Kidney epithelial cell (primary cell): ENCODE data around the gene STX1A. TPM values are rescaled to one million over a fixed set of nuclear protein-coding genes. Genes with fewer than 3 reads are reported as not detected.
"Not testable (repeated sequence)": the region's sequence is repeated elsewhere in the genome, so short reads cannot be mapped to it uniquely, and the experiment has no call there.

Experiments used
- DNase-seq: peaks from one replicate; pipeline ENCODE4 v3.0.0-alpha.2; 2010; ENCODE audit warnings: low read depth
- H3K27me3 ChIP-seq: 2 replicates; pipeline ENCODE4 v1.6.0; 2011; ENCODE audit warnings: low read length; ENCODE audit not compliant: control insufficient read depth, insufficient read depth
- H3K36me3 ChIP-seq: 2 replicates; pipeline ENCODE4 v1.5.1; 2011; ENCODE audit warnings: low read length; ENCODE audit not compliant: control insufficient read depth, insufficient read depth
- H3K4me3 ChIP-seq: 2 replicates; pipeline ENCODE4 v1.5.1; 2011; ENCODE audit warnings: low read depth, mild to moderate bottlenecking, control low read depth, low read length
- CTCF ChIP-seq: IDR thresholded peaks from 2 replicates; pipeline ENCODE4 v1.5.1; 2011; ENCODE audit warnings: mild to moderate bottlenecking, moderate library complexity, low read length, control low read depth, inconsistent platforms; ENCODE audit not compliant: insufficient read depth, poor library complexity, severe bottlenecking
- total RNA-seq: library from RNA; depleted of rRNA; stranded (reverse); fragments of >200 nt; gene quantifications from 2 replicates; pipeline ENCODE4 v1.2.3, GENCODE V29; 2015

The STX1A gene
- total RNA-seq, 1 donor from 2014 or later, result 25.9 TPM

- no peak for DNase-seq
- TF ChIP-seq CTCF, result no peak
- Histone ChIP-seq H3K27me3 (no peaks in the 10 kb centered on the region), H3K4me3 (no peak overlapping the region), H3K36me3 (no peaks in the 10 kb centered on the region)
Measured at GRCh38 chr7:73716318-73716890, 3.1 kb downstream of the STX1A start.

- no peak for TF ChIP-seq CTCF
- Histone ChIP-seq H3K4me3 (no peak overlapping the region), H3K36me3 (no peaks in the 10 kb centered on the region), H3K27me3 (no peaks in the 10 kb centered on the region)
- peak; percentile 90 for DNase-seq
Measured at GRCh38 chr7:73715648-73716317, 3.7 kb downstream of the STX1A start.

- not testable (repeated sequence) for DNase-seq, H3K4me3 ChIP-seq, H3K27me3 ChIP-seq, H3K36me3 ChIP-seq
Measured at GRCh38 chr7:73713319-73713718, 6.2 kb downstream of the STX1A start.

GRCh38 chr7:73712773-73713172, 6.7 kb downstream of the STX1A start:
- TF ChIP-seq CTCF, result no peak
- H3K27me3 ChIP-seq, result no peaks in the 10 kb centered on the region
- H3K36me3 ChIP-seq, result no peaks in the 10 kb centered on the region
- no peak for DNase-seq
- H3K4me3 ChIP-seq, result no peak overlapping the region

GRCh38 chr7:73708961-73709549, 10.4 kb downstream of the STX1A start:
- no peak for DNase-seq
- no peaks in the 10 kb centered on the region for H3K27me3 ChIP-seq
- H3K4me3 ChIP-seq, result no peak overlapping the region
- no peak for TF ChIP-seq CTCF
- no peaks in the 10 kb centered on the region for H3K36me3 ChIP-seq

GRCh38 chr7:73707045-73707631, 12.3 kb downstream of the STX1A start:
- no peak for DNase-seq
- H3K27me3 ChIP-seq, result no peaks in the 10 kb centered on the region
- H3K4me3 ChIP-seq, result no peak overlapping the region
- H3K36me3 ChIP-seq, result peaks cover 3% of the 10 kb centered on the region
- no peak for TF ChIP-seq CTCF
